ENCODE results near the gene COL13A1. TPM values are rescaled to one million over a fixed set of nuclear protein-coding genes. Genes with fewer than 3 reads are reported as not detected.

The COL13A1 gene
- total RNA-seq, 1 donor from 2014 or later, result 4.9 TPM

GRCh38 chr10:69866688-69867461 is 65.2 kb downstream of the COL13A1 start:
- peak; percentile 69 for DNase-seq (ENCODE audit: low spot score)

GRCh38 chr10:69867699-69868558 is 66.2 kb downstream of the COL13A1 start:
- DNase-seq (ENCODE audit: low spot score), result no peak

GRCh38 chr10:69868821-69869220 is 67.1 kb downstream of the COL13A1 start:
- DNase-seq (ENCODE audit: low spot score), result no peak

GRCh38 chr10:69869291-69869961 is 67.7 kb downstream of the COL13A1 start:
- DNase-seq (ENCODE audit: low spot score), result no peak

- DNase-seq (ENCODE audit: low spot score), result no peak
Measured at GRCh38 chr10:69870591-69870990, 68.9 kb downstream of the COL13A1 start.

- no peak for DNase-seq (ENCODE audit: low spot score)
Measured at GRCh38 chr10:69871074-69871473, 69.4 kb downstream of the COL13A1 start.

- DNase-seq (ENCODE audit: low spot score), result no peak
Measured at GRCh38 chr10:69872323-69872722, 70.6 kb downstream of the COL13A1 start.

GRCh38 chr10:69873135-69873639 is 71.5 kb downstream of the COL13A1 start:
- DNase-seq (ENCODE audit: low spot score), result no peak

- no peak for DNase-seq (ENCODE audit: low spot score)
Measured at GRCh38 chr10:69874449-69874848, 72.7 kb downstream of the COL13A1 start.

- no peak for DNase-seq (ENCODE audit: low spot score)
Measured at GRCh38 chr10:69875856-69876255, 74.2 kb downstream of the COL13A1 start.

- no peak for DNase-seq (ENCODE audit: low spot score)
Measured at GRCh38 chr10:69876286-69876685, 74.6 kb downstream of the COL13A1 start.

- no peak for DNase-seq (ENCODE audit: low spot score)
Measured at GRCh38 chr10:69876931-69877330, 75.2 kb downstream of the COL13A1 start.

GRCh38 chr10:69878038-69878437 is 76.3 kb downstream of the COL13A1 start:
- no peak for DNase-seq (ENCODE audit: low spot score)

GRCh38 chr10:69878951-69879350 is 77.2 kb downstream of the COL13A1 start:
- DNase-seq (ENCODE audit: low spot score), result no peak

- no peak for DNase-seq (ENCODE audit: low spot score)
Measured at GRCh38 chr10:69879634-69880257, 78.0 kb downstream of the COL13A1 start.

- no peak for DNase-seq (ENCODE audit: low spot score)
Measured at GRCh38 chr10:69880301-69881081, 78.8 kb downstream of the COL13A1 start.

- no peak for DNase-seq (ENCODE audit: low spot score)
Measured at GRCh38 chr10:69881202-69881601, 79.5 kb downstream of the COL13A1 start.

GRCh38 chr10:69883310-69884023 is 81.8 kb downstream of the COL13A1 start:
- no peak for DNase-seq (ENCODE audit: low spot score)

GRCh38 chr10:69884024-69884367 is 82.3 kb downstream of the COL13A1 start:
- no peak for DNase-seq (ENCODE audit: low spot score)

GRCh38 chr10:69884686-69885085 is 83.0 kb downstream of the COL13A1 start:
- DNase-seq (ENCODE audit: low spot score), result no peak

All from ureter (tissue), 1 donor.